ENCODE measurements around the gene TGFBR3.

- TF ChIP-seq CTCF (IDR thresholded peaks at IDR 0.05) (no peak), POLR2A (IDR thresholded peaks at IDR 0.05) (no peak)
Measured at GRCh38 chr1:91708691-91709090, 177.3 kb downstream of the TGFBR3 start.

All from Peyer's patch (tissue), 4 donors.